ENCODE measurements around the gene S100A6. TPM values are rescaled to one million over a fixed set of nuclear protein-coding genes. Genes with fewer than 3 reads are reported as not detected.
A peak's percentile ranks its signal among the peaks of the same experiment; 100 is the strongest.

S100A6 gene
- total and polyA plus RNA-seq, 8 donors, result 154 to 2,520 (median 634) TPM

DNA sequence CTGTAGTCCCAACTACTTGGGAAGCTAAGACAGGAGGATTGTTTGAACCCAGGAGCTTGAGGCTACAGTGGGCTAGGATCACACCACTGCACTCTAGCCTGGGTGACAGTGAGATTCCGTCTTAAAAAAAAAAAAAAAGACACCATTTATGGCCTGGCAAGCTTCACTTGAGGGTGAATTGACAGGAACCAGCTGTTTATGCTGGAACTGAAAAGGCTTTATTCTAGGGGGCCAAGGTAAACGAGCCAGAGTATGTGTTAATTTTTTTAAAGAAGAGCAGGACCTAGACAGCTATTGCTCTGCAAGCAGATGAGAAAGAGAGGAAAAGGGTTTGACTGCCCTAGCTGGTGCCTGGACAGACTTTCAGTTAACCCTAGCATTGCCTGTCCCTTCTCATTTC, 37.0 kb downstream of the S100A6 start:
- H3K9me3 ChIP-seq, result no peaks in the 10 kb centered on the region
- H3K4me3 ChIP-seq, result no peak overlapping the region
- intact Hi-C loops (cut with DNase I; ENCODE audit: low total_unique reads), result no loop called here
- H3K4me1 ChIP-seq, result peaks cover 0 to 4% (median 0%) of the 10 kb centered on the region in 4 donors
- H3K27ac ChIP-seq, result no peak overlapping the region
- 9 to 36% (median 23%) methylated on average over 2 of the region's 2 CpGs for WGBS, 5 donors
- TF ChIP-seq POLR2A (IDR thresholded peaks at IDR 0.05), result no peak
- no peak for TF ChIP-seq CTCF (IDR thresholded peaks at IDR 0.05)
- no peak for TF ChIP-seq EP300 (IDR thresholded peaks at IDR 0.05)
- TF ChIP-seq POLR2AphosphoS5 (IDR thresholded peaks at IDR 0.05), result no peak
- peaks cover 0 to 18% (median 0%) of the 10 kb centered on the region in 3 donors for H3K27me3 ChIP-seq
- no peak for DNase-seq
- H3K36me3 ChIP-seq, result no peaks in the 10 kb centered on the region

DNA sequence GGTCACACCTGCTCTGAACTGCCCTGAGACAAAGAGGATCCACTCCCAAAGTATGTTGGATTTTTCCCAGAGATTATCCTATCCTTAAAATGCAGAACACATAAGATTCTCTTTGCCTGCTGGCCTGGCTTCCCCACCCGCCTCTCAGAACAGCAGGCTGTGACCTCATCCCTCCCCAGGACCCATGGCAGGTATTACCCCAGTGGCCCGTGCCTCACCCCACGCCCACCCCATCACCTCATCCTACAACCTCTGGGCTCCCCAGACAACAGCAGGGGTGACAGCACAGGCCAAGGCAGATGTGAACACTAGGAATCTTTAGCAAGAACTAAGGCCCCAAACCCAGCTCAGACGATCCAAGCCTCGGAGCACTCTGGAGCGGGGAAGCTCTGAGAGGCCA, 40.3 kb downstream of the S100A6 start:
- no peak overlapping the region for H3K4me3 ChIP-seq
- H3K9me3 ChIP-seq, result no peaks in the 10 kb centered on the region
- TF ChIP-seq POLR2AphosphoS5 (IDR thresholded peaks at IDR 0.05) (no peak), EP300 (IDR thresholded peaks at IDR 0.05) (no peak), POLR2A (IDR thresholded peaks at IDR 0.05) (no peak), CTCF (IDR thresholded peaks at IDR 0.05) (no peak)
- intact Hi-C loops (cut with DNase I; ENCODE audit: low total_unique reads), result no loop called here
- no peak overlapping the region for H3K27ac ChIP-seq
- H3K27me3 ChIP-seq, result peaks cover 0 to 18% (median 0%) of the 10 kb centered on the region in 3 donors
- WGBS, 5 donors, result 56 to 72% (median 62%) methylated on average over 5 to 6 of the region's 6 CpGs
- H3K4me1 ChIP-seq, result peaks cover 0 to 12% (median 3%) of the 10 kb centered on the region in 4 donors
- no peak for DNase-seq
- no peaks in the 10 kb centered on the region for H3K36me3 ChIP-seq

DNA sequence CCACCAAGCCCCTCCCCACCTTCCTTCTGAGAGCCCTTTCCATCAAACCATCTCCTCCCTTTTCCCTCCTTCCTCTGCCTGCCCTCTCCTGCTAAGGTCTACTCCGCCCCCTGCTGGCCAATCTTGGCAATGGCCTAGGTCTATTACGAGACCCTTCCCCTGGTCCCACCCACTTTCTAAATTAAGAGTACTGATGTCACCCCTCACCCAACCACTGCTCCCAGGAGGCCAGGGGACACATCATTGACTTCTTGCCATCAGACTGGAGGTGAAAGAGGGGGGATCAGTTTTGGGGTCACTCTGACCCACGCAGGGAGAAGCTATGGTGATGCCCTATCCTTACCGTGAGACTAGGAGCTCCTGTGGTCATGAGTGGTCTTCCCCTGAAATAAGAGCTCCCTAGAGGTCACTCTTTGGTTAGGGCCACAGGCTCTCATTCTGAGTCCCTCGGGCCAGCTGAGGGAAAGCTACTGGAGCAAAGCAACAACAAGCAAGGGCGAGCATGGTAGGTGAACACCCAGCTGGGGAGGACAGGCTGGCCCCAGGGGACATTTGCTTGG, 40.7 kb downstream of the S100A6 start:
- Histone ChIP-seq H3K4me1 (peaks cover 0 to 12% (median 5%) of the 10 kb centered on the region in 4 donors), H3K4me3 (no peak overlapping the region), H3K27me3 (peaks cover 0 to 18% (median 0%) of the 10 kb centered on the region in 3 donors), H3K36me3 (no peaks in the 10 kb centered on the region), H3K9me3 (no peaks in the 10 kb centered on the region), H3K27ac (no peak overlapping the region)
- intact Hi-C loops (cut with DNase I; ENCODE audit: low total_unique reads), result loop anchor here (5.0 kb wide), 1 partner anchor 143 kb away; no protein-coding TSS in a partner anchor
- TF ChIP-seq EP300 (IDR thresholded peaks at IDR 0.05) (no peak), POLR2AphosphoS5 (IDR thresholded peaks at IDR 0.05) (no peak), POLR2A (IDR thresholded peaks at IDR 0.05) (no peak), CTCF (IDR thresholded peaks at IDR 0.05) (peak in 5 of 7 experiments; percentile 84 to 94 (median 94))
- 31 to 38% (median 36%) methylated on average over 6 of the region's 6 CpGs for WGBS, 5 donors
- peak; percentile 76 to 87 for DNase-seq

- Histone ChIP-seq H3K27me3 (peaks cover 0 to 11% (median 0%) of the 10 kb centered on the region in 3 donors), H3K4me1 (peaks cover 0 to 16% (median 6%) of the 10 kb centered on the region in 4 donors), H3K9me3 (no peaks in the 10 kb centered on the region), H3K4me3 (no peak overlapping the region), H3K36me3 (no peaks in the 10 kb centered on the region), H3K27ac (no peak overlapping the region)
- WGBS, 5 donors, result 65 to 84% (median 72%) methylated on average over 6 of the region's 6 CpGs
- intact Hi-C loops (cut with DNase I; ENCODE audit: low total_unique reads), result loop anchor here (5.0 kb wide), 1 partner anchor 141 kb away; no protein-coding TSS in a partner anchor
- TF ChIP-seq POLR2A (IDR thresholded peaks at IDR 0.05) (no peak), CTCF (IDR thresholded peaks at IDR 0.05) (no peak), EP300 (IDR thresholded peaks at IDR 0.05) (no peak), POLR2AphosphoS5 (IDR thresholded peaks at IDR 0.05) (no peak)
- no peak for DNase-seq
Observed at GRCh38 chr1:153493343-153493960, 42.3 kb downstream of the S100A6 start.
